Fibroblast of lung (primary cell): Measurements from ENCODE around the gene ATP6V0C. TPM values are rescaled to one million over a fixed set of nuclear protein-coding genes. Genes with fewer than 3 reads are reported as not detected.

Experiments used
- DNase-seq, 2 donors: peaks; one replicate each; pipeline versions ENCODE4 v3.0.0 to v3.0.0-alpha.2; 2010; ENCODE audit warnings: low read depth in 2 of 2
- H2AFZ ChIP-seq: 2 replicates; pipeline ENCODE4 v1.5.1; 2012; ENCODE audit warnings: low read length, control low read depth, inconsistent platforms
- H3K27ac ChIP-seq: 2 replicates; pipeline ENCODE4 v1.5.1; 2011; ENCODE audit warnings: low read length, control low read depth; ENCODE audit not compliant: insufficient read depth
- H3K27me3 ChIP-seq: 2 replicates; pipeline ENCODE4 v1.5.1; 2011; ENCODE audit warnings: mild to moderate bottlenecking, low read length; ENCODE audit not compliant: control insufficient read depth, insufficient read depth
- H3K36me3 ChIP-seq: 2 replicates; pipeline ENCODE4 v1.5.1; 2011; ENCODE audit warnings: low read length; ENCODE audit not compliant: control insufficient read depth, insufficient read depth
- H3K4me1 ChIP-seq: 2 replicates; pipeline ENCODE4 v1.5.1; 2011; ENCODE audit warnings: low read length; ENCODE audit not compliant: control insufficient read depth, insufficient read depth; ENCODE audit errors: extremely low read depth
- H3K4me2 ChIP-seq: 2 replicates; pipeline ENCODE4 v1.5.1; 2011; ENCODE audit warnings: low read length, control low read depth; ENCODE audit not compliant: insufficient read depth; ENCODE audit errors: extremely low read depth
- H3K4me3 ChIP-seq, 4 experiments: fragments of 200-600 bp in 1 of 4; sonication (generic) in 1 of 4; replicated peaks in 1 of 4; 2 replicates each; pipeline ENCODE4 v1.5.1; 2011 to 2016; ENCODE audit warnings: low read length in 4 of 4, low read depth in 3 of 4, mild to moderate bottlenecking in 3 of 4, control low read depth in 2 of 4, inconsistent platforms in 1 of 4, mixed read lengths in 1 of 4; ENCODE audit not compliant: insufficient read depth in 1 of 4; ENCODE audit errors: control extremely low read depth in 1 of 4
- H3K79me2 ChIP-seq: 2 replicates; pipeline ENCODE4 v1.5.1; 2012; ENCODE audit warnings: mild to moderate bottlenecking, low read length, inconsistent platforms; ENCODE audit not compliant: control insufficient read depth, insufficient read depth
- H3K9ac ChIP-seq: 2 replicates; pipeline ENCODE4 v1.5.1; 2011; ENCODE audit warnings: mild to moderate bottlenecking, low read length, control low read depth; ENCODE audit not compliant: insufficient read depth
- H3K9me3 ChIP-seq: 2 replicates; pipeline ENCODE4 v1.5.1; 2012; ENCODE audit warnings: low read depth, low read length; ENCODE audit not compliant: control insufficient read depth, insufficient read depth
- H4K20me1 ChIP-seq: 2 replicates; pipeline ENCODE4 v1.5.1; 2011; ENCODE audit warnings: low read length; ENCODE audit not compliant: control insufficient read depth, insufficient read depth; ENCODE audit errors: extremely low read depth
- EZH2 ChIP-seq: IDR thresholded peaks from 2 replicates; pipeline ENCODE4 v1.5.1; 2012; ENCODE audit warnings: low read length, control low read depth, mild to moderate bottlenecking; ENCODE audit errors: missing control alignments
- polyA plus RNA-seq, 2 donors: library from polyadenylated mRNA; depleted of rRNA in 1 of 2; stranded (reverse) in 1 of 2; unstranded in 1 of 2; fragments of >200 nt; gene quantifications; 2 replicates each; pipeline ENCODE4 v1.2.1, GENCODE V29; 2011 to 2012; ENCODE audit warnings: missing spikeins in 1 of 2
- total RNA-seq: library from RNA; depleted of rRNA; stranded (reverse); fragments of >200 nt; gene quantifications from 2 replicates; pipeline ENCODE4 v1.2.1, GENCODE V29; 2014
- TF ChIP-seq, protein P1 (sequence below), 2 donors: IDR thresholded peaks in 1 of 2; conservative IDR thresholded peaks in 1 of 2; 1 replicate in 1 of 2; 2 replicates in 1 of 2; pipeline ENCODE4 v1.5.1; 2011 to 2012; ENCODE audit warnings: low read length in 2 of 2, control low read depth in 1 of 2, inconsistent platforms in 1 of 2, low read depth in 1 of 2, mild to moderate bottlenecking in 1 of 2

ATP6V0C gene
- total and polyA plus RNA-seq, 2 donors (not counting 1 experiment from before 2014, with no cell fraction given), result 11.2 to 43.0 TPM

GRCh38 chr16:2500918-2501750 is 12.6 kb upstream of the ATP6V0C start:
- Histone ChIP-seq H3K9ac (no peak overlapping the region), H3K79me2 (no peaks in the 10 kb centered on the region), H2AFZ (no peak overlapping the region), H3K4me1 (peaks cover 6% of the 10 kb centered on the region), H3K36me3 (peaks cover 10% of the 10 kb centered on the region), H3K9me3 (no peaks in the 10 kb centered on the region), H3K27me3 (no peaks in the 10 kb centered on the region), H3K4me3 (peak overlapping the region in 1 of 4 experiments; percentile 25), H3K4me2 (no peak overlapping the region), H4K20me1 (no peaks in the 10 kb centered on the region), H3K27ac (no peak overlapping the region)
- peak; percentile 58 to 83 for DNase-seq
- TF ChIP-seq, protein P1, sequence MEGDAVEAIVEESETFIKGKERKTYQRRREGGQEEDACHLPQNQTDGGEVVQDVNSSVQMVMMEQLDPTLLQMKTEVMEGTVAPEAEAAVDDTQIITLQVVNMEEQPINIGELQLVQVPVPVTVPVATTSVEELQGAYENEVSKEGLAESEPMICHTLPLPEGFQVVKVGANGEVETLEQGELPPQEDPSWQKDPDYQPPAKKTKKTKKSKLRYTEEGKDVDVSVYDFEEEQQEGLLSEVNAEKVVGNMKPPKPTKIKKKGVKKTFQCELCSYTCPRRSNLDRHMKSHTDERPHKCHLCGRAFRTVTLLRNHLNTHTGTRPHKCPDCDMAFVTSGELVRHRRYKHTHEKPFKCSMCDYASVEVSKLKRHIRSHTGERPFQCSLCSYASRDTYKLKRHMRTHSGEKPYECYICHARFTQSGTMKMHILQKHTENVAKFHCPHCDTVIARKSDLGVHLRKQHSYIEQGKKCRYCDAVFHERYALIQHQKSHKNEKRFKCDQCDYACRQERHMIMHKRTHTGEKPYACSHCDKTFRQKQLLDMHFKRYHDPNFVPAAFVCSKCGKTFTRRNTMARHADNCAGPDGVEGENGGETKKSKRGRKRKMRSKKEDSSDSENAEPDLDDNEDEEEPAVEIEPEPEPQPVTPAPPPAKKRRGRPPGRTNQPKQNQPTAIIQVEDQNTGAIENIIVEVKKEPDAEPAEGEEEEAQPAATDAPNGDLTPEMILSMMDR (conservative IDR thresholded peaks at IDR 0.05 in 1 of 2, IDR thresholded peaks at IDR 0.05 in 1 of 2; ENCODE audit: low read depth in 1 of 2, low read length in 2 of 2), result peak; percentile 91 to 94
- TF ChIP-seq EZH2, result no peak

- TF ChIP-seq EZH2, result no peak
- TF ChIP-seq, protein P1 (conservative IDR thresholded peaks at IDR 0.05 in 1 of 2, IDR thresholded peaks at IDR 0.05 in 1 of 2; ENCODE audit: low read depth in 1 of 2, low read length in 2 of 2), result no peak
- Histone ChIP-seq H2AFZ (no peak overlapping the region), H3K4me1 (peaks cover 3% of the 10 kb centered on the region), H4K20me1 (no peaks in the 10 kb centered on the region), H3K4me2 (no peak overlapping the region), H3K9me3 (no peaks in the 10 kb centered on the region), H3K9ac (no peak overlapping the region), H3K27ac (no peak overlapping the region), H3K79me2 (no peaks in the 10 kb centered on the region), H3K4me3 (no peak overlapping the region), H3K27me3 (no peaks in the 10 kb centered on the region), H3K36me3 (peaks cover 4% of the 10 kb centered on the region)
- DNase-seq, result no peak
Measured at GRCh38 chr16:2501946-2502895, 11.5 kb upstream of the ATP6V0C start.

DNA sequence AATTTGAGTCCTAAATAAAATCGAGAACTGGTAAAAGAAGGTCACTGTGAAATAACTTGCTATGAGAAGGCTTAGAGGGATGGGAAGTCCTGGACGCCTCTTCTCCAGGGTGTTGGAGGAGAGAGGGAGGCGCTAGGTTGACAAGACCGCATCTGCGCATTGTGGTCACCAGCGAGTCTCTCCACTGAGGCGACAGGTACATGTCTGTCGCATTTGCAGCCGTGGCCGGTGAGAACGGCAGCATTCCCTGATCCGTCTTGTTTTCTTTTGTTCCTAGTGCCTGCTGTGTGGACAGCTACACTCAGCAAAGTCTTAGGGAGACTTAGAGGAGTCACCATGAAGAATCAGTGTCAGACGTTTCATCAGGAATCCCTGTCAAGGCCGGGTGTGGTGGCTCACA is 8.1 kb upstream of the ATP6V0C start:
- Histone ChIP-seq H3K4me2 (no peak overlapping the region), H3K9me3 (no peaks in the 10 kb centered on the region), H3K4me1 (no peaks in the 10 kb centered on the region), H3K36me3 (no peaks in the 10 kb centered on the region), H3K4me3 (no peak overlapping the region), H4K20me1 (no peaks in the 10 kb centered on the region), H3K27me3 (no peaks in the 10 kb centered on the region), H3K27ac (no peak overlapping the region), H2AFZ (no peak overlapping the region), H3K9ac (no peak overlapping the region), H3K79me2 (no peaks in the 10 kb centered on the region)
- no peak for TF ChIP-seq EZH2
- TF ChIP-seq, protein P1 (conservative IDR thresholded peaks at IDR 0.05 in 1 of 2, IDR thresholded peaks at IDR 0.05 in 1 of 2; ENCODE audit: low read depth in 1 of 2, low read length in 2 of 2), result no peak
- DNase-seq, result no peak
